GM19238 (cell line): ENCODE data around the gene LSM14B.

Experiments used
- DNase-seq: peaks from one replicate; pipeline ENCODE4 v3.0.0; 2011; ENCODE audit warnings: low spot score; ENCODE audit not compliant: insufficient read length

Gene LSM14B

DNA sequence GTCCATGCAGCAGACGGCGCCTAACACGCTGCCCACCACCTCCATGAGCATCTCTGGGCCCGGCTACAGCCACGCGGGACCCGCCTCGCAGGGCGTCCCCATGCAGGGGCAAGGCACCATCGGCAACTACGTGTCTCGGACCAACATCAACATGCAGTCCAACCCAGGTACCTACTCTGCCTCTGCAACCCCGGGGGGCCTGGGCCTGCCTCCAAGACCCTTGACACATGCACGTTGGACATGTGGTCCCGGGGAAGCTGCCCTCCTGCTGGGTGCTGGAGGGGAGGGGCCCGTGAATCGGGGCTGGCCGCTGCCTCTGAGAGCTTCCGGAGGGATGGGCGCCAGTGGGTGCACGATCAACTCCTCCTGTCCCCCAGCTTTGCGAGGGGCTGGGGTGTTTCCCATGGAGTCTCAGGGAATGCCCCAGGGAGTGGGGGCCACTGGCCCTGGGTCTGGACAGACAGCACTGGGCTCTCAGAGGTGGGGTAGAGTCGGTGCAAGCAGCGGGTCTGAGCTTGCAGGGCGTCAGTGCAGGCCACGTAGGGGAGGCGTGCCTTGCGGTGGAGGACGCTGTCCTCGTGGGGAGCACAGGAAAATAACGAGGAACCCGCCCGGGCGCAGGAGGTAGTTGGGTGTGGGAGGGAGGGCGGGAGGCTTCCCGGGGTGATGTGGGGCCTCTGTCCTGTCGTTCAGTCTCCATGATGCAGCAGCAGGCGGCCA lies 40.6 kb downstream of the LSM14B start:
- DNase-seq: no peak

DNA sequence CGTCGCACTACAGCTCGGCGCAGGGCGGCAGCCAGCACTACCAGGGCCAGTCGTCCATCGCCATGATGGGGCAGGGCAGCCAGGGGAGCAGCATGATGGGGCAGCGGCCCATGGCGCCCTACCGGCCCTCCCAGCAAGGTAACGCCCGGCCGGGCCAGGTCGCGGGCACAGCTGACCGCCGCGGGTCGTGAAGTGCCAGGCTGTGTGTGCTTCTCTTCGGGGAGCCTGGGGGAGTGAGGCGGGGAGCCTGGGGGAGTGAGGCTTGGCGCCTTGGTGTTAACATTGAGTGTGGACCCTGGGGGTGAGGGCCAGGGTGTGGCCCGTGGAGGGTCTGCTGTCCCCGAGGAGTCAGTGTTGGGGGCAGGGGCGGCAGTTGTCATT lies 41.2 kb downstream of the LSM14B start:
- no peak for DNase-seq

DNA sequence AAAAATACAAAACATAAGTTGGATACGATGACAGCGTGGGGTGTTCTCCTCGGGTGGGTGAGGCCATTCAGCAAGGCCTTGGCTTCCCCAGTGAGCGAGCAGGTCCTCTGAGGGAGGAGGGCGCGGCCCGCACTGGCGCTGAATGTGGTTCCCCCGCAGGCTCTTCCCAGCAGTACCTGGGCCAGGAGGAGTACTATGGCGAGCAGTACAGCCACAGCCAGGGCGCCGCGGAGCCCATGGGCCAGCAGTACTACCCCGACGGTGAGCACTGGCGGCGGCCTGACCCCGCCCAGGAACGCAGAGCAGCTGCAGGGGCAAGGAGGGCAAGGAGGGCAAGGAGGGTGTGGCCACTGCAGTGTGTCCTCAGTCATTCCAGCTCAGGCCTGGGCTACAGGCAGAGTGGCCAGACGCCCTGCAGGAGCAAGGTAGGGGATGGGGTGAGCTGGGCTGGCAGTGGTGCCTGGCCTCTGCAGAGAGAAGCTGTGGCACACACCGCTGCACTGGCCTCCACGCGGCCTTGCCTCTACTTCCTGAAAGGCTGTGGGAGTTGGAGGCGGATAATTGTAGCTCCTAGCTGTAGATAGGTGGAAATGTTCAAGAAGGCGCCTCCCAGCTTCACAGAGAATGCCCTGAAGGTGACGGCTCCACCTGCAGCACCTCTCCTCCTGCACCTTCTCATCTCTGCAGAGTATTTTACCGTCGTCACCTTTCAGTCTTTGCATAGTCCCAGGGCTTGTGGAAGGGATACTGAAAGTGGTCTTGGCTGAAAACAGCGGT lies 41.9 kb downstream of the LSM14B start:
- no peak for DNase-seq

DNA sequence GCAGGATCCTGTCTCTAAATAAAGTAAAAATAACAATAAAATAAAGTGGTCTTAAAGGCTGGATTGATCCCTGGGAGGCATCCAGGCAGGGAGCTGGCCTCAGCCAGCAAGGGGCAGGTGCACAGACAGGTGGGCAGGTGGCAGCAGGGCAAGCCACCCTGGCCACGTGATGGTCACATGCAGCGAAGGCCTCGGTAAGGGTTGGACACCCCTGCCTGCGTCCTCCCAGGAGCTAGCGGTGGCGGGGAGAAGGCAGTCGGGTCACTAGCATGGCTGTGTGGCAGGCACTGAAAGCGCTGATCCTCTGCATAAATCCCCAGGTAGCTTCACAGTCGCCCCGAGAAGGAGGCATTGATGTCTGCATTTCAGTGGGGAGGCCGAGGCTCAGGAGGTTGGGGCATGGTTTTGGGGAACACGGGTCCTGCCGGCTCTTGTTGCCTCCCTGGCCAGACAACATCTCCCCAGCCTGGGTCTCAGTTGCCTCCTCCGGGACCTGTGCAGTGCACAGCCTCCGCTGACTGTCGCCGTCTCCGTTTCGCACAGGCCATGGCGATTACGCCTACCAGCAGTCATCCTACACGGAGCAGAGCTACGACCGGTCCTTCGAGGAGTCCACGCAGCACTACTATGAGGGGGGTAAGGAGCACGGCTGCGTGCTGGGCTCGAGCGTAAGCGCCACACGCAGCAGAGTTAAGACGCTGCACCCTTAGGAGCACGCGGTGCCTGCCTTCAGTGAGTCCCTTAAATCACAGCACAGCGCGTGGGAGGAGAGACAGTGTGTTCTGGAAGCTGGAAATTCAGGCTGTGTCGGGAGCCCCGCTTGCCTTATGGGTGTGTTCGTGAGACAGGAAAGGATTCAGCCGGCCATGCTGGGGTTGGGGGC lies 42.8 kb downstream of the LSM14B start:
- no peak for DNase-seq

DNA sequence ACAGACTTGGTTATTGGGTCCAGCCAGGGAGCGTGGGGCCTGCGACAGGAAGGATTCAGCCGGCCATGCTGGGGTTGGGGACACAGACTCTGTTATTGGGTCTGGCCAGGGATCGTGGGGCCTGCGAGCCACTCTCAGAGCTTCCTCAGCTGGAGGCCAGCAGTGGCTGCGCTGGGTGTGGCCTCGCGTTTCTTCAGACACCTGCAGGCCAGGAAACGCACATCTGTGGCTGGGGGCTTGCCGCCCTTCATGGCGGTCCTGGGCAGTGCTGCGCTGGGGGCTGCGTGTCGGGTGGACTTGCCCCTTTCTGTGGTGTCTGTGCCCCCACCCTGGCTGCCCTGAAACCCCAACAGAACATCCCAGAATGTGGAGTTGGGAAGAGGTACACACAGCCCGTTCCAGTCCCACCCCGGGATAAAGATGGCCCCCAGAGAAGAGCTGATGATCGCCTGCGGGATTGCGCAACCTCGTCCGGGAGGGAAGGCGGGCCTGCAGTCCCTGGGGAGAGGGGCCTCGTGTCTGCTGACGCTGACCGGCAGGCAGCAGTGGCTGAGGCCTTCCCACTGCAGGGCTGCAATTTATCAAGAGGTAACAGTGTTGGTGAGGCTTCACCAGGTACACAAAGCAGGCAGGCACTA lies 43.6 kb downstream of the LSM14B start:
- no peak for DNase-seq

DNA sequence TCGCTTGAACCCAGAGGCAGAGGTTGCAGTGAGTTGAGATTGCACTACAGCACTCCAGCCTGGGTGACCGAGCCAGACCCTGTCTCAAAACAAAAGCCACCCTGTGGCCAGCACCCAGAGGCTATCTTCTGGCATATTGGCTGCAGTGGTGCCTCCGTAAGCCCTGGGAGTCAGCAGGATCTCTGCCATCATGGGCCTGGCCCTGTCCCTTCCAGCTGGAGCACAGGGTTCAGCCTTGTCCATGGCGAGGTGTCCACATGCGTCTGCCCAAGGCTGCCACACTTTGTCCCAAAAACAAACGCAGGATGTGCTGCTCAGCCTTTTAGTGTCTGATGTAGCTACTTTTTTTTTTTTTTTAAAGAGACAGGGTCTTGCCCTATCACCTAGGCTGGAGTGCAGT lies 45.2 kb downstream of the LSM14B start:
- no peak for DNase-seq

DNA sequence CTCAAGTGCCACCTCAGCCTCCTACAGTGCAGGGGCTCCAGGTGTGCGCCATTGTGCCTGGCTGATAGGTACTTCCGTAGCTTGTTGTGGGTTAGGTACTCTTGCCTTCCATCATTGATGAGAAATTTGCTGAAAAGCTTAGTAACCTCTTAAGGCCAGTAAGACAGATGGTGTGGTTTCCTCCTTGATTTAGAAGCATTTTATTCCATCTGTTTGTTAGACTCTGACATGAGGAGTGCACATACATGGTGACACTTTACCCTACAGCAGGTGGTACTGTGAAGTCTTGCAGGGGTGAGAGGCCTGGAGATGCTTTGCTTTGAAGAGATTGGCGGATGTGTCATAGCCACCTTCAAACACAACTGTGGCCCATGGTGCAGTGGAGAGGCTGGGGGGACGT lies 45.8 kb downstream of the LSM14B start:
- DNase-seq: no peak

DNA sequence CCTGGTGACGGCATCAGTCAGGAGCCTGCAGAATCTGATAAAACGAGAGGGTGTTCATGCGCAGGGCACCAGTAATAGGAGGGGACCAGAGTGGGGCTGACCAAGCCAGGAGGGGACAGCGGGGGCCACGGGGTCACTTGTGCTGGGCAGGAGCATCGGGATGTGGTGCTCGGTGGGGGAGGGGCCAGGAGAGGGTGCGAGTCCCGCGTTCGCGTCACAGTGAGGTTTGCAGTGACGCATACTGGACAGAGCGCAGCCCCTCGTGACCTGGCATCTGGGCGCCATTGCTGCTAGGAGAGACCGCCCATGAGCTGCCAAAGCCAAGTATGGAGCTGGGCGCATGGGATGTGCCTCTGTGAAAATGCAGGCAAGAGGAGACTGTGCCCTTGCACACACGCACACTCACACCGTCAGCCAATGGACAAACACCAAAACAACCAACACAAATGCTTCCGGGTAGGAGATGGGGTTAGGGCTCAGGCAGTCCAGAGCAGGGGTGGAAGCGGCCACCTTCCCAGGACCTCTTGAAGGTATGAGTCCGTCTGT lies 46.7 kb downstream of the LSM14B start:
- no peak for DNase-seq

DNA sequence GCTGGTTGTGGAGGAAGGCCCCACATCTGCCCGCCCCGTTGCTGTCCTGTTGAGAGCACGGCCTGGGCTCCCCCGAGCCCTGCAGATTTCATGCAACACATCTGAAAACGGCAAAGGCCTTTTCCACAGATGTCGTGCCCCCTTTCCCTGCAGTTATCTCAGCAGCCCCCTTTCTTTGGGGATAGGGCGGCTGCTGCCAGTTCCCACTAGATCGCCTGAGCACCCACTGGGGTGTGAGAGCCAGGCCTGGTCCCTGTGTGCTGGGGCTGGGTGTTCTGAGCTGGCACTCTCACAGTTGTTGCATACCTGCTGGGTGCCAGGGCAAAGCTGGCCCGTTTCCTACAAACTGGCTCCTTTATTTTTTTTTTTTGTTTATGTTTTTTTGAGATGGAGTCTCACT lies 48.3 kb downstream of the LSM14B start:
- no peak for DNase-seq

DNA sequence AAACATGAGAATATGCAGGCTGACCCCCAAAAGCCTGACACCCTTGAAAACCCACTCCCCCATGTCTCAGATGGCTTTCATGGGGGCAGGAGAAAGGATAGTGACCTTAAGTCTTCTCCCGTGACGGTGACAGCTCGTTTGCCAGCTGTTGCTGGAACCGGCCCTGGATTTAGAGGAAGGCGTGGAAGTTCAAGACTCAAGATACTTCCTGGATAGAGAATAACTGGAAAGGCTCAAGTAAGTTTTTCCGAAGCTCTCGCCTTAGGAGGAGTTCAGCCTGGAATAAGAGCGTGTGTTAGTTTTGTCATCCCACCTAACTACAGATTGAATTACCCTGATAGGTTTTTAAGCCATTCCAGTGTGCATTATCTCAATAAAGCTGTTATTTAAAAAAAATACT lies 49.0 kb downstream of the LSM14B start:
- DNase-seq: no peak

DNA sequence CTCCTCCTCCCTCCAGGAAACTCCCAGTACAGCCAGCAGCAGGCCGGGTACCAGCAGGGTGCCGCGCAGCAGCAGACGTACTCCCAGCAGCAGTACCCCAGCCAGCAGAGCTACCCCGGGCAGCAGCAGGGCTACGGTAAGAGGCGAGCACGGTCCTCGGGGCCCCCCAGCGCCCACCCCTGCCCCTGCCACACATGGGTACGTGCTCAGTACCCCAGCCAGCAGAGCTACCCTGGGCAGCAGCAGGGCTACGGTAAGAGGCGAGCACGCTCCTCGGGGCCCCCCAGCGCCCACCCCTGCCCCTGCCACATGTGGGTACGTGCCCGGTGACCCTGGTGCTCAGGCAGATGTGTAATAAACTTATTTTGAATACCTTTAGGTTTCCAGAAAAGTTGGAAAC lies 50.4 kb downstream of the LSM14B start:
- no peak for DNase-seq

DNA sequence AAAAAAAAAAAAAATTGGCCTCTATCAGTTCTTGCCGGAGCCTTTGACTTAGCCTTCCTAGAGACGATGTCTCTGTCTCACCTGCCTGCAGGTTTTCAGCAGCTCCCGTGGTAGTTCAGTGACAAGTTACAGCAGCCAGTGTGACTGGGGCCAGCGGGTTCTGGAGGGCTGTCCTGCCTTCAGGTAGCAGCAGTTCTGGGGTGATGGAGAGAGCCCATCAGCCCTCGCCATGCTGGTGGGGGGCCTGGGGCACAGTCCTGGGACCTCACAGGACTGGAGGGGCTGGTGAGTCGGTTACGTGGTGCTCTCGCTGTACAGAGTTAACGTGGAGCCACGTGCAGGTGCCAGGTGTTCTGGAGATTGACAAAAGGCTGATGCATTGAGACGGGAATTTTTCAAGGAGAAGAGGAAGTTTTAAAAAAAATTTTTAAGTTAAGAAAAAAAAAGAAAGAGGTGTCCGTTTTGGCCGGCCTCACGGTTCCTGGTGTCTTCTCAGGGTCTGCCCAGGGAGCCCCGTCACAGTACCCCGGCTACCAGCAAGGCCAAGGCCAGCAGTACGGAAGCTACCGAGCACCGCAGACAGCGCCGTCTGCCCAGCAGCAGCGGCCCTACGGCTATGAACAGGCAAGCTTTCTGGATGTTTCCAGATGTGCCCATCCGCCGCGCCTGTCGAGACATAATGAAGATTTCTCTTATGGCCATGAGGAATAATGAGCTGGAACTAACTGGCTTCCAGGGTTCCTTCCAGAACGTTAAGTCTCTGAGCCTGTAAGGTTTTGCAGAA lies 51.9 kb downstream of the LSM14B start:
- DNase-seq: no peak

DNA sequence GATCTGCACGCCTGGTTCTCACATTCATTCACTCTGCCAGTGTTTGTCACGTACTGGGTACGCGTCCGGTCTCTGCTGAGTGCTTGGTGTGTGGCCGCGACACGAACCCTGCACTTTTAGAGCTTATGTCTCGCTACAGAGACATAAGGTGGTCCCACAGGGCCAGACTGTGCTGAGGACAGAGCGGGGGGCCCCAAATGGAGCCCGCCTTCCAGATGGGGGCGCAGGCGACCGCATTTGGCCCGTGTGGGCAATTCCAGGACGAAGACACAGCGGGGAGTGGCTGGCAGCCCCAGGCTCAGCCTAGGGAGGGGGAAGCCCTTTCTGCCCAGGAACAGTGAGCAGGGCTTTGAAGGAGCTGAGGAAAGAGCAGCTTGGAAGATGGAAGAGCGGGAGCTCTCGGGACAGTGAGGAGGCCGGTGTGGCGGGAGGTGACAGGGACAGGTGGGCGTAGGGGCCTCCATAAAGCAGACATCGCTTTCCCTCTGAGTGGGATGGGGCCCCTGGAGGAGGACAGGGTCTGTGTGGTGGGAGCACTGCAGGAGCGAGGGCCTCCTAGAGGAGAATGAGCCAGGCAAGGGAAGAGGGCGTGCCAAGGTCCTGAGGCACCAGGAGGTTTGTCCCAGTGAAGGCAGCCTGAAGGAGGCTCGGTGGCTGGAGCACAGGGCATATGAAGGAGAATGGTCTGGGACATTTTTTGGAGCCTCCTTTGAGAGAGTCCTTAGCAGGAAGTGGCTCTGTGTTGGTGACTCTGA lies 52.8 kb downstream of the LSM14B start:
- DNase-seq: no peak

DNA sequence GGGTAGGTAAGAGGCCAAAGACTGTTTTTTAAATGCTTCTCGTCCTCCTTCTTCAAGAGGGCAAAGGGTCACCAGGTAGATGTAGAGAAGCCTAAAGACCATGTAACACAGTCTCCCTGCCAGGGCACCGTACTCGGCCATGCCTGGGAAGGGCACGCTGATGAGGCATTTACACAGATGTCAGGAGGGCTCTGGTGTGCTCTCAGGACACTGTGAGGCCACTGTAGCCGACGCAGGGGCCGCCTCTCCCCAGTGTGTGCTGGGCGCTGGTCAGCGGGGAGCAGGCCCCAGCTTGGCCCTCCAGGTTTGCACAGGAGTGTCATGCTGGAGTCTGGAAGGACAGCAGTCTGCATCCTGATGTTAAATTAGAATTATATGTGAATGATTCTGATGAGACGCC lies 53.4 kb downstream of the LSM14B start:
- no peak for DNase-seq

DNA sequence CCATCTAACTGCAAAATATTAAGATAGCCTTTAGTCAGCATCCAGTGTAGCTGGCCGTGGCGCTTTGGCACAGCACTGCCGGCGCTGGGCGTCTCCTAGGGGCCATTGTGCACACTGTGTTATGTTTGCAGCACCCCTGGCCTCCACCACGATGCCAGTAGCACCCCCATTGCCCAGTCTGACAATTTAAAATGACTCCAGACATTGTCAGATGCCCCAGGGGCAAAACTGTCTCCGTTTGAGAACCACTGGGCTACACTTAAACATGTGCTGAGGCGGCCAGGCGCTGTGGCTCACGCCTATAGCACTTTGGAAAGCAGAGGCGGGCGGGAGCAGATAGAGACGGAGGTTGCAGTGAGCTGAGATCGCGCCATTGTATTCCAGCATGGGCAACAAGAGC lies 54.6 kb downstream of the LSM14B start:
- DNase-seq: no peak

DNA sequence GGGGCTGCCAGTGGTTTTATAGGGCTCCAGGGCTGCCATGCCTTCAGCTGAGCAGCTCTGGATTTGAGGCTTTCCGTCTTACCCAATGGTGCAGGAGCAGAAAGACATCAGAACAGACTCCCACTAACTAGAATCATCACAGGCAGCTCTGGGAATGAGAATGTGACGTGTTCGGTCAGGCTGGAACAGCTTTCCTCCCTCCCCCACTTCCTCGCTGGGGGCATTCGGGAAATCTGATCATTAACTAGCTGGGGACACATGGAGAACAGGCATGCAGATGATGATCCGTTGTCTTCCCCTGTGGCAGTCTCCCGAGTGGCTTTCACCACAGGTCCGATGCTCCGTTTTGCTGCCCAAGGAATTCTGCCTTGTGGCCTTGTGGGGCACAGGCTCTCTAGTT lies 55.0 kb downstream of the LSM14B start:
- DNase-seq: no peak

DNA sequence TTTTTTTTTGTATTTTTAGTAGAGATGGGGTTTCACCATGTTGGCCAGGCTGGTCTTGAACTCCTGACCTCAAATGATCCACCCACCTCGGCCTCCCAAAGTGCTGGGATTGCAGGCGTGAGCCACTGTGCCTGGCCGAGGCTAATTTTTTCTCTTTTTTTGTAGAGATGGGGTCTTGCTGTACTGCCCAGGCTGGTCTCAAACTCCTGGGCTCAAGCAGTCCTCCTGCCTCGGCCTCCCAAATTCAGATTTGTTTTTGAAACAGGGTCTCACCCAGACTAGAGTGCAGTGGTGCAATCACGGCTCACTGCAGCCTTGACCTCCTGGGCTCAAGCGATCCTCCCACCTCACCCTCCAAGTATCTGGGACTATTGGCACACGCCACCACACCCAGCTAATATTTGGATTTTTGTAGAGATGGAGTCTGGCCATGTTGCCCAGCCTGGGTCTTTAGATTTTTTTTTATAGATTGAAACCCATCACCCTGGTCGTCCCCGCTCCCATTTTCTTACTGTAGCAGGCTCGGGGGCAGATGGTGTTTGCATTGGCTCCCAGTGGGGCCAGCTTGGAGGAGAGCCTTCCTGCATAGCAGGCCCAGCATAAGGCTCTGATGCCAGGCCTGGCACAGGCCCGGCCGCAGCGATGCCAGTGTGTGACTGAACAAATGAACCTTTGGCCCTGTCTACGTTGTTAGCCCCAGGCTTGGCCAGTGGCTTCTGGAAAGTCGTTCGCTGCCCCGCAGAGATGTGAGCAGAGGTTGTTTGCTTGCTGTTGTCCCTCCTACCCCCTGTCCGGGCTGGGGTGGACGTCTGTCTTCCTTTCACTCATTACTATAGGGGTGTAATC lies 56.3 kb downstream of the LSM14B start:
- DNase-seq: no peak

DNA sequence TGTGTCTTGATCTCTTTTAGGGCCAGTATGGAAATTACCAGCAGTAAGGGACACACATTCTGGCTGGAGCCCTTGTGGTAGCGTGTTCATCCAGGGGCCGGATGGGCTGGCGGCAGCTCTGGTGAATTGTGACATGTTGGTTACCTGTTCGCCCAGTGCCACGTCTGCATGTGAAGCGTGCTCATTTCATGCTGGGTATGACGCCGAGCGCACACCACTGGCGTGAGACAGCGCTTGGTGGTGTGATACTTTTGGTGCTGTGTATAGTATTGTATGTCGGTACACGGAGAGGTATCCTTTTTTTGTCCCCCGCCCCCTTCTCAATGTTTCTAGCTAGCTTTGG lies 56.9 kb downstream of the LSM14B start:
- no peak for DNase-seq

DNA sequence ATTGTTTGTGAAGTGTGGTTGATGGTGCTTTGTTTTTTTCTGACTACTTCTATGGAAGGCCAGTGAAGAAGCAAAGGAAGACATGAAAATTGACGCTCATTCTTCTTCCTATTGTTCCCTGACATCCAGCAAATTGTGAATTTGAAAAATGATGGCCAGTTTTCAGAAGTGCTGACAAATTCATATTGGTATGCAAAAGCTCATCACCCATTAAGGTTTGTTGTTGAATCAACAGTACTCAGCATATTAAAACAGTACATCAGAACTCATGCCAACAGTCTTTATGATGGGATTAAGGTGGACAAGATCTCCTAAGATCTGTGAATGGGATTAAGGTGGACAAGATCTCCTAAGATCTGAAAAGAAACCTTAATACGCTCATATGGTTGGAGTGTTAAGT lies 59.5 kb downstream of the LSM14B start:
- no peak for DNase-seq
